HL-60/S4 treated with phorbol 12-myristate 13-acetate at 8.2 ng/mL for 4 days and 3 days (cell line): ENCODE results near the gene GCNT3.

Source experiments
- in situ Hi-C: fragments of 300-500 bp; cut with MboI; formaldehyde crosslinking; loops from 2 replicates; pipeline ENCODE4 v1.15.0; 2022; ENCODE audit warnings: low sequenced_read_pairs

The GCNT3 gene

DNA sequence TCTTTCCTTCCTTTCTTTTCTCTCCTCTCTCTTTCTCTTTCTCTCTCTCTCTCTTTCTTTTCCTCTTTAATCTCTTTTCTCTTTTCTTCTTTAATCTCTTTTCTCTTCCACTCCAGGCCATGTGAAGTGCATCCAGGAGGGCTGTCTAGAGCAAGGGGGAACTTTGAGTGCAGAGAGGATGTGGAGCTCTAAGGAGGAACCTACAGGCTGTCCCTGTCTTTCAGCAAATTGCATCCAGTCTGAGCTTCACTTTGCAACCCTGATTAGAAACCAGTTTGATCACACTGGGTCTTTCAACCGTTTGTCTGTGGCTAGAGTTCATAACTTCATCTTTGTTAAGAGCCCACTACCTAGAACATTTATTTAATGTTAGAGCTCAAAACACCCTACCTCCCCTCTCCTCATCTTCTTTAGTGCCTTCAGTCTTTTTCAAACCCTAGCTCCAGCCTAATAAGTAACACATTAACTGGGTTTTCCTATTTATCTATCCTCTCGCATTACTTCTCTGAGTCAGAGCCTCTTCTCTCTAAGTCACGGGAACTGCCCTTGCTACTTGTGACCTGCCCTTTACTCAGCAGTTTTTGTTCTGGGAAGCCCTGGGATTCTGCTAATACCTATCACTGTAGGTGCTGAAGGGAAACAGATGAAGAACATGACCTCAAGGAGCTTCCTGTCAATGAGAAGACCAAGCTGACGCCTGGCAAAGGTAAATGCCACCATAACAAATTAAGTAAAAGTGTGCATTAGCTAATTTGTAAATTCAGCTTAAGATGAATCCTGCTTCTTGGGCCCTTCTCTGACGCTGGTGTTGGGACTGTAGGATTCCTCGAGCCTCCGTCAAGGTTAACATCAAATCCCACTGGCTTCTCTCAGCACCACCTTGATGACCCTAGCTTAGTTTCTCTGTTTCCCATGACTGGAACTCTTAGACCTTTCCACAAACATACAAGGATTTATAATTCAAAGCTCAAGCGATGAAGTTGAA is at the start of gene GCNT3:
Gene GCNT3 (plus strand): TSS at position 508 of the 985 bp plus-strand sequence. CDS start 6,456 bp downstream, outside the sequence.
- in situ Hi-C loops = no loop called here

- in situ Hi-C loops = no loop called here
Measured at GRCh38 chr15:59562448-59563186, 49.0 kb upstream of the GCNT3 start.

DNA sequence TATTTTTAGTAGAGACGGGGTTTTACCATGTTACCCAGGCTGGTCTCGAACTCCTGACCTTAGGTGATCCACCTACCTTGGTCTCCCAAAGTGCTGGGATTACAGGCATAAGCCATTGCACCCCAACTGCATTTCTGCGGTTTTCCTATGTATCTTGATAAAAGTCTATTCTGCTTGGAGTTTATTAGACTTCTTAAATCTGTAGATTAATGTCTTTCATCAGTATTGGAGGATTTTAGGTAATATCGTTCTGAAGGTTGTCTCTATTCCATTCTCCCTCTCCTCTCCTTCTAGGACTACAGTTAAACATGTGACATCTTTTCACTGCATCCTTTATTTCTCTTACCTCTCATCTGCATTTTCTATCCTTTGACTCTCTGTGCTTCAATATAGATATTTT is 46.3 kb upstream of the GCNT3 start:
- in situ Hi-C loops = no loop called here

GRCh38 chr15:59567324-59567723 is 44.3 kb upstream of the GCNT3 start:
- in situ Hi-C loops = no loop called here

DNA sequence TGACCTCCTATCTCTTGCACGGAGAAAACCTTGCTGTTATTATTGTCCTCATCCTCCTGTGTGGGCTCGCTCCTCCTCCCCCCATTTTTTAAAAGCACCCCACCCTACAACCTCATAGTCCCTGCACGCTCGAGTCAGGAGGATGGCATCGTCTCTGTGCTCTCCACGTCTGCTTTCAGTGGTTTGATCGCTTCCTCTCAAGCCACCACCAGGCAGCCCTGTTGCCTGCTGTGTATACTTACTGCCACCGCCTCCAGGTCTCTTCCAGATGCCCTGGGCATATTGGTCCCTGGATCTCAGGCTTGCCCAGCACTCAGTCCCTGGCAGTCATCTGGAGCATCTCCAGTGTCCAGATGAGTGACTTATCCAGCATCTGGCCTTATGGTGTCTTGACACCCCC is 42.1 kb upstream of the GCNT3 start:
- in situ Hi-C loops = no loop called here

DNA sequence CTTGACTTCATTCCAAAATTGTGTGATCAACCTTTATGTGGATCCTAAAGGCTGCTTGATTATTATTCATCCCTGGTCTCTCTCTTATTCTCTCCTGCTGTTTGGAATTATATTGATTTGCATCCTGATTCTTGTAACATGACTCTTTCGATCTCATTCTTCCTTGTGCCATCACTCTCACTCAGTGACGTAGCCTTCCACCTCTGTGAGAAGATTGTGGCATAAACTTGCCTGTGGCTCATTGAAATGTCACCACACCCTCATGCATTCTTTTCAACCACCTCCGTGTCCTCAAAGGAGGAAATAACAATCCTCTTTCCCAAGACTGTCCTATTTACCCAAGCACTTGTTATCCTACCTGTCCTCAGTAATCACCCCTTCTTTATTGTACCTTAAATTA is 41.3 kb upstream of the GCNT3 start:
- in situ Hi-C loops = no loop called here

DNA sequence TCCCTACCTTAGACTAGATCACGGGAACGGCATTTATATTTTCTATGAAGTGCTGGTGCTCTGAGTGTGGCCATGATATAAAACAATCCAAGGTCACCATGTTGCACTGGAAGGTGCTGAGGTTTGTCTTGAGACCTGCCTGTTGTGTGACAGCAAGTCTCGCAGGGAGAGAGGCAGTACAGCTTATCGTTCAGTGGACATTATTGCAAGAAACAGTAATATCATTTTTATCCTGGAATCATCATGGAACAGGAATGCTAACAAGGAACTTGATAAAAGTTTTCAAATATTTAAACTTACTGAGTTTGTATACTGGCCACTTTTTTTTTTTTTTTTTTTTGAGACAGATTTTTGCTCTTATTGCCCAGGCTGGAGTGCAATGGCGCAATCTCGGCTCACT is 40.0 kb upstream of the GCNT3 start:
- in situ Hi-C loops = no loop called here

- in situ Hi-C loops = no loop called here
Measured at GRCh38 chr15:59583088-59583487, 28.5 kb upstream of the GCNT3 start.

GRCh38 chr15:59587085-59587826 is 24.3 kb upstream of the GCNT3 start:
- in situ Hi-C loops = no loop called here

- in situ Hi-C loops = no loop called here
Measured at GRCh38 chr15:59590027-59590426, 21.6 kb upstream of the GCNT3 start.

DNA sequence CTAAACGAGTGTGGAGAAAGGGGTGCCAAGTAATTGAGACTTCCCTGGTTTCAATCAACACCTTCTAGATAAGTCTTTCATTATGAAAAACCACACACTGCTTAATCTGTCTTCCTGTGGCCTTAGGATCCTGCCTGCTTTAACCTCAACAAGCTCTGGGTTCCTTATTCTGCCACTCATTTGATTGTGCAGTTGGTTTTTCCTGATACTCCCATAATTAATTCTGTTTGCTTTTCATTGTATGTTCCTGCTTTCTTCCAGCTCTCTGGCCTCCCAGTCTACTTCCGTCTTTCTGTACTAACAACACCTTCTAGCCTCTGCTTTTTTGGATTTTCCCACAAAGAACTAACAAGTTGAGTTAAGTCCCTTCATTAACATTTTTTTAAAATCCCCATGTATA is 20.2 kb upstream of the GCNT3 start:
- in situ Hi-C loops = no loop called here

DNA sequence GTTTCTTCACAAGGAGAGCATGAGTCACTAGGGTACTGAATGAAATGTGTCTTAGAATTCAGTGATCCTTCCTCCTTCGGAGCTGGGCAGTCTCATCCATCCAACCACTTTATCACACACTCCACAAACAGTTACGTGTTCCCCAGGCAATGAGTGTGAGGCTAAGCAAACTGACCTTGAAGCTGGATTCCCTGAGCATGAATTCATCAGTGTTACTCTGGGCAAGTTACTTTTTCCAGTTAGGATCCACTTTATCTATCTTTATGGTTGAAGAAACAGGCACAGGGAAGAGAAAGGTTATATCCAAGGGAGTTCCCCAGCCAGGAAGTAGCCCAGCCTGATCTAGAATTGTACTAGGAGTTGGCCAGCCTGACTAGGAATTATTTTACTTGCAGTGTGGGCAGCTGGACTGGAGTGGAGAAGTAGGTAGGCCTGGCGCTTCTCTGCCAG is 17.1 kb upstream of the GCNT3 start:
- in situ Hi-C loops = no loop called here

- in situ Hi-C loops = no loop called here
Measured at GRCh38 chr15:59594991-59595390, 16.6 kb upstream of the GCNT3 start.

DNA sequence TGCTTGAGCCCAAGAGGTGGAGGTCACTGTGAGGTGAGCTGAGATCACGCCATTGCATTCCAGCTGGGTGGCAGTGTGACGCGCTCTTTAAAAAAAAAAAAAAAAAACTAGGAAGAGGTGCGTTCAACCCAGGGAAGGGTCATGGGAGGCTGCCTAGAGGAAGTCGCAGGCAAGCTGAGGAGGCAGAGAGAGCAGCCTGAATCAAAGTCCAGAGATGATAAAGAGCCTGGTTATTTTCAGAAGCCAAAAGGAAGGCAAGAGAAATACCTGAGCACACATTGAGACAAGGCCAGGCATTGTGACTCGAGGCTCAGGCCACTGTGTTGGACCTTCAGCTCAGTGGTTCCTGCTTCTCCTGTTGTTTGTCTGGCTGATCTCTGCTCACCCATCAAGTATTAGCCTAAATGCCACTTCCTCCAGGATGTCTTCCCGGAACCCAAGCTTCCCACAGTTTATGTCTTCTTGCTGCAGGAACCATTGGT is 16.1 kb upstream of the GCNT3 start:
- in situ Hi-C loops = no loop called here

GRCh38 chr15:59596640-59597039 is 14.9 kb upstream of the GCNT3 start:
- in situ Hi-C loops = no loop called here

GRCh38 chr15:59598461-59598860 is 13.1 kb upstream of the GCNT3 start:
- in situ Hi-C loops = no loop called here

DNA sequence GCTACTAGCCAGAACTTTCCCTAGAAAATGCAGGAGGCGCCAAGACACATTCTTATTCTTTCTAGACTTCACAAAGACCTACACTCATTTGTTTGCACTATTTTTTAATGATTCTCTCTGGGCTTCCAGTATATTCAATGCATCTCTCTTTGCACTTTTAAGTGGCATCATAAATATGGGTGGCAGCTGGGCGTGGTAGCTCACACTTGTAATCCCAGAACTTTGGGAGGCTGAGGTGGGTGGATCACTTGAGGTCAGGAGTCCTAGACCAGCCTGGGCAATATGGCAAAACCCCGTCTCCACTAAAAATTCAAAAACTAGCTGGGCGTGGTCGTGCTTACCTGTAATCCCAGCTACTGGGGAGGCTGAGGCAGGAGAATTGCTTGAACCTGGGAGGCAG is 5.6 kb upstream of the GCNT3 start:
- in situ Hi-C loops = no loop called here

DNA sequence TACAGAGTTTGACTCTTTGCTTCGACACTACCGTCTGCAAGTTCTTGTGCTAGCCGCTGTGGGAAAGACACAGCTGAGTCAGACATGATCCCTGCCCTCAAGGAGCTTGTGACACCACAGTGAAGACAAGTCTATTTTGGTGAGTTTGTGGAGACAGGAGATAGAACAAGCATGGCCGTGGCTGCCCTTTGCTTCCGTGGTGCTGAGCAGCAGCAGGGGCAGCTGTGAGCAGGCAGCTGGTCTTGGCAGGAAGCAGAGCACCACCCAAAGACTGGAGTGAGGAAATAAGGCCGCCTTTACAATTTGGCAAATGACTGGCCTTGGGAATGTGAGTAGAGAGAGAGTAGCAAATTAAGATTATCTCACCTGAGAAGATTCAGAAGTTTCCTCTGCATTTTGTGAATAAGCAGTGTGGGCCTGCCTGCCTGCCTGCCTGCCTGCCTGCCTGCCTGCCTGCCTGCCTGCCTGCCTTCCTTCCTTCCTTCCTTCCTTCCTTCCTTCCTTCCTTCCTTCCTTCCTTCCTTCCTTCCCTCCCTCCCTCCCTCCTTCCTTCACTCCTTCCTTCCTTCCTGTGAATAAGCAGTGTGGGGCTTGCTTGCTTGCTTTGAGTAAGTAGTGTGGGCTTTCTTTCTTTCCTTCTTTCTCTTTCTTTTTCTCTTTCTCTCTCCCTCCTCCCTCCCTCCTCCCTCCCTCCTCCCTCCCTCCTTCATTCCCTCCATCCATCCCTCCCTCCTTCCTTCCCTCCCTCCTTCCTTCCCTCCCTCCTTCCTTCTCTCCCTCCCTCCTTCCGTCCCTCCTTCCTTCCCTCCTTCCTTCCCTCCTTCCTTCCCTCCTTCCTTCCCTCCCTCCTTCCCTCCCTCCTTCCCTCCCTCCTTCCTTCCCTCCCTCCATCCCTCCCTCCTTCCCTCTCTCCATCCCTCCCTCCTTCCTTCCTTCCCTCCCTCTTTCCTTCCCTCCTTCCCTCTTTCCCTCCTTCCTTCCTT is 1.6 kb upstream of the GCNT3 start:
- in situ Hi-C loops = no loop called here

GRCh38 chr15:59614153-59614552 is 2.6 kb downstream of the GCNT3 start:
- in situ Hi-C loops = no loop called here

DNA sequence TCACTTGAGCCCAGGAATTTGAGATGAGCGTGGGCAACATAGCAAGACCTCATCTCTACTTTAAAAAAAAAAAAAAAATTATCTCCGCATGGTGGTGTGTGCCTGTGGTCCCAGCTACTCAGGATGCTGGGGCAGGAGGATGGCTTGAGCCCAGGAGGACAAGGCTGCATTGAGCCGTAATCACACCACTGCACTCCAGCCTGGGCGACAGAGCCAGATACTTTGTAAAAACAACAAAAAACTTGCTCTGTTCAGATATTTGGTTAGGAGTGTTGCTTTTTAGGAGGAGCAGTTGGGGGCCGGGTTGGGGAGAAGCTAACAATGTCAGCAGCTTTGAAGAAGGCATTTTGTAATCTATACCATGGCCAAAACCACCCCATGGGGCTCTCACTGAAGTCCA is 4.1 kb downstream of the GCNT3 start:
- in situ Hi-C loops = no loop called here
